GM12878 (cell line): Measurements from ENCODE around the gene PARP8.

ENCODE experiments used
- MTA3 ChIP-seq: IDR thresholded peaks from 2 replicates; pipeline ENCODE4 v1.6.1; 2012; ENCODE audit warnings: low read length, inconsistent platforms, borderline replicate concordance
- NFYA ChIP-seq: IDR thresholded peaks from 2 replicates; pipeline ENCODE4 v1.6.1; 2011; ENCODE audit warnings: low read depth, mild to moderate bottlenecking, low read length, improper control_type of control experiment, borderline replicate concordance
- POLR2A ChIP-seq: IDR thresholded peaks from 2 replicates; pipeline ENCODE4 v1.6.1; 2011; ENCODE audit warnings: low read depth, mild to moderate bottlenecking, low read length
- RB1 ChIP-seq: fragments of 450-650 bp; formaldehyde crosslinking; IDR thresholded peaks from 2 replicates; pipeline ENCODE4 v1.6.1; 2017; ENCODE audit warnings: mild to moderate bottlenecking, borderline replicate concordance
- SRF ChIP-seq, 2 experiments: IDR thresholded peaks; 2 replicates each; pipeline ENCODE4 v1.6.1; 2011; ENCODE audit warnings: low read depth in 2 of 2, low read length in 2 of 2, mild to moderate bottlenecking in 1 of 2, moderate library complexity in 1 of 2
- TCF7 ChIP-seq: IDR thresholded peaks from 2 replicates; pipeline ENCODE4 v1.6.1; 2014; ENCODE audit warnings: antibody characterized with exemption, borderline replicate concordance
- ZNF207 ChIP-seq: fragments of 450-650 bp; IDR thresholded peaks from 2 replicates; pipeline ENCODE4 v1.6.1; 2014; ENCODE audit warnings: antibody characterized with exemption, mild to moderate bottlenecking, borderline replicate concordance
- ZZZ3 ChIP-seq: IDR thresholded peaks from 2 replicates; pipeline ENCODE4 v1.6.1; 2011; ENCODE audit warnings: low read depth; ENCODE audit not compliant: control insufficient read depth, insufficient read length
- TF ChIP-seq, protein P1 (sequence below): IDR thresholded peaks from 2 replicates; pipeline ENCODE4 v1.6.1; 2012; ENCODE audit warnings: low read depth, low read length, improper control_type of control experiment
- TF ChIP-seq, protein P2 (sequence below): fragments of 450-650 bp; IDR thresholded peaks from 2 replicates; pipeline ENCODE4 v1.6.1; 2017; ENCODE audit warnings: antibody characterized with exemption, mild to moderate bottlenecking, moderate library complexity

DNA sequence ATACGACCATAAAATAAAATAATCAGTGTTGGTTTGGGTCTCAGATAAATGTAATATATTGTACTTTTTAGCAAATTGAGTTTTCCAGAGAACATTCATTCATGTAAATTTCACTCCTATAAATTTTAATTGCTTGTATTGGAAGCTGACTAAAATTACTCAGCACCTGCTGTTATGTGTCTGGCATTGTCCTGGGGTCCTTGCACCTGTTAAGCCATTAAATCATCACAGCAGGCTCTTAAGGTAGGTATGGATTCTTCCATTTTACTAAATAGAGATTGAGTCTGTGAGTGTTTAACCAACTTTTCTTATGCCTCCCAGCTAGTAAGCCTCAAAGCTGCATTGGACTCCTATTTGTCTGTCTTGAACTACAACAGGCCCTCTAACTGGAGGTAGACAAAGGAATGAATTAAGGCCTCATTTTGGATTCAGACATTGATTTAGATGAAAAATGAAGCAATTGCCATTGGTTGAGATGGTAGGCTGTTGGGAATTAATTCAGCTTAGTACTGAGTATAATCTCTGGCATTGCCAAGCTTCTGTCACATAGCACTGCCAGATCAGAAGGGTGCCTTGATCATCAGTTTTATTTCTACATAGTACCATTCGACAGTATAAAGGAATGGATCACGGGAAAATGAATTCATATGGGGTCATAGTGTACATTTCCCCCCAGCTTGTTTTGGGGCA is 78.9 kb downstream of the PARP8 start:
- no peak for TF ChIP-seq NFYA
- no peak for TF ChIP-seq ZZZ3
- no peak for TF ChIP-seq POLR2A
- TF ChIP-seq, protein P1, sequence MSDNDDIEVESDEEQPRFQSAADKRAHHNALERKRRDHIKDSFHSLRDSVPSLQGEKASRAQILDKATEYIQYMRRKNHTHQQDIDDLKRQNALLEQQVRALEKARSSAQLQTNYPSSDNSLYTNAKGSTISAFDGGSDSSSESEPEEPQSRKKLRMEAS: no peak
- no peak for TF ChIP-seq SRF (IDR thresholded peaks at IDR 0.05; ENCODE audit: low read depth in 2 of 2, low read length in 2 of 2)
- TF ChIP-seq MTA3: no peak
- TF ChIP-seq, protein P2, sequence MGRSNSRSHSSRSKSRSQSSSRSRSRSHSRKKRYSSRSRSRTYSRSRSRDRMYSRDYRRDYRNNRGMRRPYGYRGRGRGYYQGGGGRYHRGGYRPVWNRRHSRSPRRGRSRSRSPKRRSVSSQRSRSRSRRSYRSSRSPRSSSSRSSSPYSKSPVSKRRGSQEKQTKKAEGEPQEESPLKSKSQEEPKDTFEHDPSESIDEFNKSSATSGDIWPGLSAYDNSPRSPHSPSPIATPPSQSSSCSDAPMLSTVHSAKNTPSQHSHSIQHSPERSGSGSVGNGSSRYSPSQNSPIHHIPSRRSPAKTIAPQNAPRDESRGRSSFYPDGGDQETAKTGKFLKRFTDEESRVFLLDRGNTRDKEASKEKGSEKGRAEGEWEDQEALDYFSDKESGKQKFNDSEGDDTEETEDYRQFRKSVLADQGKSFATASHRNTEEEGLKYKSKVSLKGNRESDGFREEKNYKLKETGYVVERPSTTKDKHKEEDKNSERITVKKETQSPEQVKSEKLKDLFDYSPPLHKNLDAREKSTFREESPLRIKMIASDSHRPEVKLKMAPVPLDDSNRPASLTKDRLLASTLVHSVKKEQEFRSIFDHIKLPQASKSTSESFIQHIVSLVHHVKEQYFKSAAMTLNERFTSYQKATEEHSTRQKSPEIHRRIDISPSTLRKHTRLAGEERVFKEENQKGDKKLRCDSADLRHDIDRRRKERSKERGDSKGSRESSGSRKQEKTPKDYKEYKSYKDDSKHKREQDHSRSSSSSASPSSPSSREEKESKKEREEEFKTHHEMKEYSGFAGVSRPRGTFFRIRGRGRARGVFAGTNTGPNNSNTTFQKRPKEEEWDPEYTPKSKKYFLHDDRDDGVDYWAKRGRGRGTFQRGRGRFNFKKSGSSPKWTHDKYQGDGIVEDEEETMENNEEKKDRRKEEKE: no peak
- TF ChIP-seq TCF7: no peak
- TF ChIP-seq RB1: no peak
- TF ChIP-seq ZNF207: no peak
